Retina (tissue), 1 donor: ENCODE results near the gene TAF6L.
"Not testable (repeated sequence)": the region's sequence is repeated elsewhere in the genome, so short reads cannot be mapped to it uniquely, and the experiment has no call there.

Experiments used
- DNase-seq: peaks from one replicate; pipeline ENCODE4 v3.0.0-alpha.2; 2016

TAF6L gene

GRCh38 chr11:62805961-62806441 is 34.8 kb downstream of the TAF6L start:
- peak; percentile 18 for DNase-seq

- DNase-seq = no peak
Measured at GRCh38 chr11:62806611-62807121, 35.5 kb downstream of the TAF6L start.

- DNase-seq = no peak
Measured at GRCh38 chr11:62810748-62811147, 39.6 kb downstream of the TAF6L start.

- DNase-seq = no peak
Measured at GRCh38 chr11:62811659-62812058, 40.5 kb downstream of the TAF6L start.

DNA sequence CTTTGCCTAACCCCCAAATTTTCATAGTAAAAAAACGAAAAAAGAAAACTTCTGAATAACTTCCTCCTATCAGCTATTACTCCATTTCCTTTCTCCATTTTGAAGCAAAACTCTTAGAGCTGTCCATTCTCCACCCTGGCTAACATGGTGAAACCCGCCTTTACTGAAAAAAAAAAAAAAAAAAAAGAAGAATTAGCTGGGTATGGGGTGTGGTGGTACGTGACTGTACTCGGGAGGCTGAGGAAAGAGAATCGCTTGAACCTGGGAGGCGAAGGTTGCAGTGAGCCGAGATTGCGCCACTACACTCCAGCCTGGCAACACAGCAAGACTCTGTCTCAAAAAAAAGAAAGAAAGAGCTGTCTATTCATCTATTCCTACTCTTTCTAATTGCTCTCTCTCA is 45.4 kb downstream of the TAF6L start:
- DNase-seq = no peak

- DNase-seq = no peak
Measured at GRCh38 chr11:62817129-62817528, 45.9 kb downstream of the TAF6L start.

DNA sequence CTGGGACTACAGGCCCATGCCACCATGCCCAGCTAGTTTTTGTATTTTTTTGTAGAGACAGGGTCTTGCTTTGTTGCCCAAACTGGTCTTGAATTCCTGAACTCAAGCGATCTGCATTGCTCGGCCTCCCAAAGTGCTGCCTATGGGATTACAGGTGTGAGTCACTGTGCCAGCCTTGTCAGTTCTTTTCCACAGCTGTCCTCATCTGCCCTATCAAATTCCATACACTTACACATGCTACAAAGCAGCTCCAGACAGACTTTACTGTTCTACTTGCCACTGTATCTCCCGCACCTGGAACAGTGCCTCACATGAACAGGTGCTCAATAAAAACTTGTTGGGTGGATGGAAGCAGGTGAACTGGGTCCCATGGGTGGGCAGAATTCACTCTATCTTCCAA is 52.5 kb downstream of the TAF6L start:
- DNase-seq = no peak

DNA sequence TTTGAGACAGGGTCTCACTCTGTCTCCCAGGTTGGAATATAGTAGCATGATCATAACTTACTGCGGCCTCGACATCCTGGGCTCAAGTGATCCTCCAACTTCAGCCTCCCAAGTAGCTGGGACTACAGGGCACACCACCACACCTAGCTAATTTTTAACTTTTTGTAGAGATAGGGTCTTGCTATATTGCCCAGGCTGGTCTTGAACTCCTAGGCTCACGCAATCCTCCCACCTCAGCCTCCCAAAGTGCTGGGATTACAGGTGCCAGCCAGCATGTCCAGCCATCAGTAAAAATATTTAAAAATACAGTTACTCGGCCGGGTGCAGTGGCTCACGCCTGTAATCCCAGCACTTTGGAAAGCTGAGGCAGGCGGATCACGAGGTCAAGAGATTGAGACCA is 56.9 kb downstream of the TAF6L start:
- DNase-seq = not testable (repeated sequence)

GRCh38 chr11:62830904-62831519 is 59.8 kb downstream of the TAF6L start:
- no peak for DNase-seq

DNA sequence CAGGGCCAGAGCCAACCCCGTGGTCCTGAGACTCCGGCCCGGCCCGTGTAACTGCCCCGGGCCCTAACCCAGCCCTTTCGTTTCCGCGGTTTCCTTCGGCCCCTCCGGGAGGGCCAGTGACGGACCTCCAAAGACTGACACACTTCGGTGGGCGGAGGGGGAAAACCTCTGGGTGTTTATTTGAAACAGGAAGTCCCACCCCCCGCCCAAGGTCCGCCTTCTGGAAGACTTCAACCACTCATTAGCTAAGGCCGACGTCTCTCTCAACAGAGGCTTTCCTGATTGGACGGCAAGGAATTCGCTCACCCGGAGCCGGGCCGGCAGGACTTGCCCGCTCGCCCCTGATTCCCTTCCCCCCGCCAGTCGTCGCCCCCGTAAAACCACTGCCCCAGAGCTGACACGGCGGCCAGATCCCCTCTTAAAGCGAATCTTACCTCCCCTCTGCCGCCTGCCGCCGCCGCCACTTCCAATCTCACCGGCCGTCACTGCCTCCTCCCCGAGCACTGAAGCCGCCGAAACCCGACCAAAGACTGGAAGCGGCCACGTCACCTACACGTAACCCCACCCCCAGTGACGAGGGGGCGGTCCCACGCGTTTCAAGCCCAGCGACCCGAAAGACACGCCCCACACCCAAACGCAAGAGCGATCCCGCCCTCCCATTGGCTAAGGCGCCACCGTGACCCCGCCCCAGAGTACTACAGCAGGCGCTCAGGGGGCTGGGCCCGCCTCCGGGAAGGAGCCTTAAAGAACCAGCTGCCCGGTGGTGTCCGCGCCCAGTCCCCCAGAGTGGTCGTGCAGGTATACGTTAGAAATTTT is 60.5 kb downstream of the TAF6L start, which contains the start of gene STX5:
STX5 (minus strand) TSS at position 532 of the 816 bp plus-strand sequence. CDS start 808 bp downstream, outside the sequence.
- DNase-seq = peak; percentile 100

GRCh38 chr11:62832336-62833234 is 61.4 kb downstream of the TAF6L start, which contains the start of gene TEX54:
TSS of gene TEX54 (minus strand) at chr11:62832841.
- DNase-seq = no peak

DNA sequence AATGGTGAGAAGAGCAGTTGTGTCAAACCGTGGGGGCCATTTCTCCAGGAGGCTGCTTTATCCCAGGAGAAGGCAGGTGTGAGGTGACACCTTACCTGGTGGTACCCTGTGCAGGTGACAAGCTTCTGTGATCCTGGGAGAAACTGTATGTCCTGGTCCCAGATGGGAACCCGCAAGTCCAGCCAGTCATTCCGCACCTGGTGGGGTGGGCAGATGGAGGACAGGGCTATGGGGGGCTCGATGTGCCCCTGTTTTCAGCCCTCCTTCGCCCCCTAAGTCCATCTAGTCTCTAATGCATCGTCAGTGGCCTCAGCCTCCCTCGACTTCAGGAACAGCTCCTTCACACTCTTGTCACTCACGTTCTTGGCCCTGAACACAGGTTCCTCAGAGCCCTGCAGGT is 64.1 kb downstream of the TAF6L start:
- DNase-seq = no peak
